GM18507 (cell line): ENCODE data around the gene PRMT6.
"Not testable (repeated sequence)": the region's sequence is repeated elsewhere in the genome, so short reads cannot be mapped to it uniquely, and the experiment has no call there.

Source experiments
- DNase-seq: peaks from one replicate; pipeline ENCODE4 v3.0.0; 2011; ENCODE audit warnings: low read depth; ENCODE audit not compliant: insufficient read length; ENCODE audit errors: extremely low spot score
- FAIRE-seq: peaks from 2 replicates; lab custom pipeline; 2011; peaks lifted over from hg19 to GRCh38; lab: Jason Lieb, UNC

The PRMT6 gene

DNA sequence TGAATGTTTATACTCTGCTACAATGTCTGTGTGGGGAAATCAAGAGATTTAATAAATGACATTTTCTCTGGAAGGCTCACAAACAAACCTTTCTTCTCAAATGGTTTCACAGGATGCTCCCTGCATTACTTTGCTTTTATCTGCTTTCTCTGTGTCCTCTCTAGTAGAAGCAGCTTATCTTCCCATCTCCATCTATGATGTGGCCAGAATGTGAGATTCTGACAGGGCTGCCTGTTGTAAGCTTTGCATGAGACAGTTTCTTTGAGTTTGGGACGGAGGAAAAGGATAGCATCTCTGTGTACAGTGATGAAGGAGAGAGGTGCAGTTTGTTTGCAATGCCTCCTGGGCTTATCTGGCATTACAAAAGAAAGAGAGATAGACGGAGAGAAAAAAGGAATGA lies 24.6 kb downstream of the PRMT6 start:
- FAIRE-seq (no peak), DNase-seq (no peak)

DNA sequence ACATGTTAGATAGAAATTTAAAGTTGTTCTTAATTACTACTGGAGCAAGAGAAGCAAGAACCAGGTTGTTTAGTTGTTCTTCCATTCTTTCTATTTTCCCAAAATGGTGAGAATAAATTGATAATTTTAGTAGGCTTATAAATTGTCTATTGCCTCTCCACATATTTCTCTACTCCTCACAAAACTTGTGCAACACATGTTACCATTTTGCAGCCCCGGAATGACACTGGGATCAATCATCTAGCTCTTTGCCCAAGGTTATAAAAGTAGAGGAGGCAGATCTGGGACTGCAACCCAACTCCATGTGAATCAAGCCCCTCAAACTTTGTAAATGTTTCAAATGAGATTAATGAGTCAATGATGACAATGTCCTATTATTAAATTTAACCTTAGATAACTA lies 34.9 kb downstream of the PRMT6 start:
- FAIRE-seq (no peak), DNase-seq (no peak)

DNA sequence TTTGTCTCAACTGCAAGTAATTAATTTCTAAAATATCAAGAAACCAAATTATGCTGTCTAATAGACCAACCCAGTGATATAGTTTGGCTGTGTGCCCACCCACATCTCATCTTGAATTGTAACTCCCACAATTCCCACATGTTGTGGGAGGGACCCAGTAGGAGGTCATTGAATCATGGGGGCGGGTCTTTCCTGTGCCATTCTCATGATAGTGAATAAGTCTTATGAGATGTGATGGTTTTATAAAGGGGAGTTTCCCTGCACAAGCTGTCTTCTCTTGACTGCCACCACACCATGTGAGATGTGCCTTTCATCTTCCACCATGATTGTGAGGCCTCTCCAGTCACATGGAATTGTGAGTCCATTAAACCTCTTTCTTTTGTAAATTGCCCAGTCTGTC lies 36.9 kb downstream of the PRMT6 start:
- DNase-seq, FAIRE-seq: not testable (repeated sequence)

DNA sequence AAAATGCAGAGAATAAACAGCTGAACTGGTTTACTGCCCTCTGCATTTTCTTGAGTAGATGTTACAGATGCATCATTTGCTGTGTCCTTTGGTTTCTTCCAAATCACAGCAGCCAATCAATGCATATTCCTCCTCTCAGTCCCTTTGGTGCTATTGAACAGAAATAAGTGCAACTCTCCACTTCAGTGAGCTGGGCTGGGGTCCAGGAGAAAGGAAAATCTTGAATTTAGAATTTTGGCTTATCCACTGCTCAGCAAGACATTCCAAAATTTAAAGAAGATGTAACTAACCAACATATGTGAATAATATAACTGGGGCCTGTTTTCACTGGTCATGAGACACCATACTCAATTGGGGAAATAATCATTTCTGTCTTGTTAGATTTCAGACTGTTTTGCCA lies 39.2 kb downstream of the PRMT6 start:
- FAIRE-seq (no peak), DNase-seq (no peak)

DNA sequence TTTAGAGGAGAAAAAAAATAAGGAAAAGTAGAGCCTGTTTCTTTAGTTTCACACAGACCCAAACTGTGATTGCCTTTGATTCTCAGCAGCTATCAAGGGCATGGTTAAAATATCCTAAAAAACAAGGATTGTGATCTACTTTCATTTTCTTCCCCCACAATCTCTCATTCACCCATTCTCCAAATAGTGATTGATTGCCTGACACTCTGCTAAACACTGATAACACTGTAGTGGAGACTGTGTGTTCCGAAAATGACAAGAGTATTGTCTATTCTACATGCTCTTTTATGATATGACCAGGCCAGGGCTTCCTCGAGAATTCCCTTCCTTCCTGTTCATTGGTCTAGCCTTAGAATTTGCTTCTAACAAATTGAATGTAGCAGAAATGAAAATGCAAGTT lies 40.2 kb downstream of the PRMT6 start:
- DNase-seq: no peak
- FAIRE-seq: no peak

DNA sequence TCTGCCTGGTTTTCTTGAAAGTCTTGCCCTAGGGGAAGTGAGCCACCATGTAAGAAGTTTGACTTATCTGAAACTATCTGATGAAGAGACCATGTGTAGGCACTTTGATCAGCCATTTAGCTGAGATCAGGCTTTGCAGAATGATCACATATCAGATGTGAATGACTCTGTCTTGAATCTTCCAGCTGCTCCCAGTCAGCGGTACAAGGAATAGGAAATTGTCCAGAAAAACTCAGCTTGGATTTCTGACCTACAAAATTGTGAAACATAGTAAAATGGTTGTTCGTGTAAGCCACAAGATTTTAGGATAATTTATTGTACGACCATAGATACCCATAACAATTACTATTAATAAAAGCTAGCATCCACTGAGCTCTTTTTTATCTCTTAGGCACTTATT lies 42.5 kb downstream of the PRMT6 start:
- DNase-seq (no peak), FAIRE-seq (no peak)

DNA sequence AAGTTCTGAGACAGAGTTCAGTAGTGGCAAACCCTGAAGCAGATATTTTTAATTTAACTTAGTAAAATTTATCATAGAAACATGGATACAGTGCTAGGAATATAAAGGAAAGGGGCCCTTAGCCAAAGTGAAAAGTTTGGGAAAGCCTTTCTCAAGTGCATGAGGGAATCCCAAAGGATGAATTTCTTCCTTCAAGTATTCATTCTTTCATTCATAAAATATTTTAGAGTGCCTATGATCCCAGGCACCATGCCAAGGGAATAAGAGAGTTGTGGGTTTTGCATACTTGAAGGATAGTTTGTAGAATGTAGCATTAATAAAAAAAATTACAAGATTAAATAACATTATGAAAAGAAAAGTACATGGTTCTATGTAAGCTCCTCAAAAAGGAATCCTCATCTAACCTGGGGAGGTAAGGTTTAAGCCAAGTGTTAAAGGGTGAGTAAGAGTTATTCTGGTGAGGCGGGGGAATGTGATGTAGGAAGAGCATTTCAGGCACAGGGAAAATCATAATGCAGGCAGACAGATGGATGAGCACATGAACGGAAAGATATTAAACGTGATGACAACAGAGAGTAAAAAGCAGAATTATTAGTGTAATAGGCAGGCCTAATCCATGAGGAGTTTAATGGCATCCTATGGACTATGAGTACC lies 44.0 kb downstream of the PRMT6 start:
- DNase-seq (no peak), FAIRE-seq (no peak)

DNA sequence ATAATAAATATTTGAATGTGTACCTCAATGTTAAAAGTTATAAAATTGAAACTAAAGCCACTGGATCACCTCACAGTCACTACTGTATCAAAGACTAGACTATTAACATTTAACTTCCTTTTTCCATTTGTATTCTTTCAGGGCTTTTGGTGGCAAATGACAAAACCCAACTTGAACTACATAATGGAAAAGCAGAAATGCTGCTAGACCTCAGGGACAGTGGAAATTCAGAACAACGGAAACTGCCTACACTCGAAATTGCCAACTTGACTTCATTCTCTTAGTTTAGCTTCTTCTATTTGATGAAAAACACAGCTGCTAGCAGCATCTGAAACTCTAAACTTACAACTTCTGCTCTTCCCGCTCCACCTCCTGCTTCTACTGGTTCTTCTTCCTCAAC lies 49.4 kb downstream of the PRMT6 start:
- no peak for FAIRE-seq
- no peak for DNase-seq
